Panc1 (cell line): ENCODE data around the gene ARHGEF3. TPM values are rescaled to one million over a fixed set of nuclear protein-coding genes. Genes with fewer than 3 reads are reported as not detected.

Experiments
- ATAC-seq: fragments of 200-7000 bp; cut with Tn5 transposase; 2 replicates; pipeline ENCODE4 v1.9.1; 2020; ENCODE audit warnings: mild to moderate bottlenecking, moderate library complexity
- BruUV-seq: library from RNA; stranded (reverse); fragments of 400-500 nt; replicated peaks from 2 replicates; lab custom pipeline; 2021; lab: Mats Ljungman, UMichigan
- CTCF ChIA-PET: fragments of 300-600 bp; sonication (Branson Sonifier 250); formaldehyde crosslinking; loops from one replicate; lab custom pipeline; 2022; ENCODE audit warnings: antibody characterized with exemption; lab: Charles Lee
- POLR2A ChIA-PET: fragments of 300-600 bp; sonication (Branson Sonifier 250); formaldehyde crosslinking; loops from one replicate; lab custom pipeline; 2022; ENCODE audit warnings: antibody characterized with exemption; lab: Charles Lee
- DNase-seq: peaks from one replicate; pipeline ENCODE4 v3.0.0-alpha.2; 2010; ENCODE audit warnings: low read depth, low spot score
- H3K27ac ChIP-seq: 2 replicates; pipeline ENCODE4 v1.5.1; 2011; ENCODE audit warnings: mild to moderate bottlenecking, low read length, inconsistent platforms
- H3K27me3 ChIP-seq: fragments of 200-500 bp; sonication (Bioruptor generic); 2 replicates; pipeline ENCODE4 v1.6.0; 2014; ENCODE audit warnings: low read length, inconsistent platforms; ENCODE audit not compliant: control insufficient read depth, insufficient read depth
- H3K36me3 ChIP-seq: fragments of 200-500 bp; sonication (Bioruptor generic); 2 replicates; pipeline ENCODE4 v1.5.1; 2014; ENCODE audit warnings: inconsistent platforms, mild to moderate bottlenecking, low read length, moderate library complexity; ENCODE audit not compliant: control insufficient read depth, insufficient read depth
- H3K4me1 ChIP-seq: 2 replicates; pipeline ENCODE4 v1.5.1; 2011; ENCODE audit warnings: inconsistent platforms, mild to moderate bottlenecking, low read length, moderate library complexity; ENCODE audit not compliant: control insufficient read depth, insufficient read depth
- H3K4me3 ChIP-seq, 2 experiments: 2 replicates each; pipeline ENCODE4 v1.5.1; 2011 to 2012; ENCODE audit warnings: low read depth in 2 of 2, low read length in 2 of 2, mild to moderate bottlenecking in 2 of 2, inconsistent platforms in 1 of 2, moderate library complexity in 1 of 2
- H3K9me3 ChIP-seq: fragments of 200-500 bp; sonication (Bioruptor generic); 2 replicates; pipeline ENCODE4 v1.5.1; 2014; ENCODE audit warnings: low read depth, mild to moderate bottlenecking, inconsistent platforms, low read length, moderate library complexity; ENCODE audit not compliant: control insufficient read depth, insufficient read depth
- POLR2AphosphoS5 ChIP-seq: IDR thresholded peaks from 2 replicates; pipeline ENCODE4 v1.6.1; 2012; ENCODE audit warnings: mild to moderate bottlenecking, low read depth, low read length, moderate library complexity
- SIN3A ChIP-seq: IDR thresholded peaks from 2 replicates; pipeline ENCODE4 v1.6.1; 2012; ENCODE audit warnings: low read depth, mild to moderate bottlenecking, low read length, moderate library complexity, borderline replicate concordance; ENCODE audit not compliant: insufficient read depth
- TCF7L2 ChIP-seq: IDR thresholded peaks from 2 replicates; pipeline ENCODE4 v1.6.1; 2011; ENCODE audit warnings: mild to moderate bottlenecking, low read depth, low read length, inconsistent platforms
- in situ Hi-C: cut with HindIII; loops from 2 replicates; pipeline ENCODE4 v1.10.0; 2016; ENCODE audit warnings: low sequenced_read_pairs, low pct_unique_long_range_greater_than_20kb
- intact Hi-C: fragments of 100-400 bp; cut with micrococcal nuclease; formaldehyde crosslinking; loops from one replicate; pipeline ENCODE4 v1.10.0; 2022; ENCODE audit not compliant: unreplicated experiment
- total RNA-seq: library from RNA; stranded (reverse); gene quantifications from one replicate; pipeline ENCODE4 v1.2.1, GENCODE V29; 2021; ENCODE audit not compliant: unreplicated experiment
- TF ChIP-seq, protein P1 (sequence below), 2 experiments: IDR thresholded peaks; 2 replicates each; pipeline ENCODE4 v1.6.1; 2011 to 2012; ENCODE audit warnings: low read depth in 2 of 2, control low read depth in 1 of 2, low read length in 1 of 2, mild to moderate bottlenecking in 1 of 2, moderate library complexity in 1 of 2; ENCODE audit not compliant: insufficient read depth in 1 of 2
- TF ChIP-seq, protein P2 (sequence below): fragments of 450-650 bp; IDR thresholded peaks from 2 replicates; pipeline ENCODE4 v1.5.1; 2017; ENCODE audit warnings: mild to moderate bottlenecking

ARHGEF3 gene
- total RNA-seq, 1 experiment from 2014 or later: 19.8 TPM

DNA sequence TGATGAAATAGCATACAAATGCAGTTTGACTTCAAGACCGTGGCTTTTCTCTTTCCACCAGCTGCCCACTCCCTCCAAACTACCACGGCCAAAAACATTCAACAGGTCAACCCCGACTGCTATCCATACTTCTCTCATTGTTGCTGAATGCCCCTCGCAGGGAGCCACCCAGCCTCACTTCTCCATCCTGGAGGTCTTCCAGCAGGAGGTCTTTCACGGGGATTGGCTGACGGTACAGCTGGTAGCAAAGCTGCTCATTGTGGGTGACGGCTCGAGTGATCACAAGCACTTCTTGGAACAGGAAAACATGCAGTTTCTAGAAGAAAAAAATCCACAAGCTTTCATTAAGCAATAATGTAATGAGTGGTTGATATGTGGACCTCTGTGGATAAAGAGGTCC, 69.6 kb downstream of the ARHGEF3 start:
- in situ Hi-C loops: no loop called here
- ATAC-seq: no peak

DNA sequence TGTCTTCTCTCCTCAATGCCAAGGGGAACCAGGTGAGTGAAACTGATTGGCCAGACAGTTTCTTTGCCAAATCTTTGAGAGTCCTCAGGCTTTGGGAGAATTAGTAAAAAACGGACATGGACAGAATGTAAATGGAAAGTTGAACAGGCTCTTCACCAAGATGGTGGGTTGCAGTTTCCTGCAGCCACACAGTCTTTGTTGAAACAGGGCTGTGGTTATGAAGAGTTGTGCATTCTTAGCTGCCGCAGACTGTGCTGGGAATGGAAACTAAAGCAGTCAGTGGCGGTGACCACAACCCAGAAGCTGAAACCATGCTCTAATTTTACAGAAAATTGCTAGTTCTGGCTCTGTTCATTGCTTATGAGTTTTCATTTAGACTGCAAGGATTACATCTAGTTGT, 76.6 kb downstream of the ARHGEF3 start:
- TF ChIP-seq, protein P1, sequence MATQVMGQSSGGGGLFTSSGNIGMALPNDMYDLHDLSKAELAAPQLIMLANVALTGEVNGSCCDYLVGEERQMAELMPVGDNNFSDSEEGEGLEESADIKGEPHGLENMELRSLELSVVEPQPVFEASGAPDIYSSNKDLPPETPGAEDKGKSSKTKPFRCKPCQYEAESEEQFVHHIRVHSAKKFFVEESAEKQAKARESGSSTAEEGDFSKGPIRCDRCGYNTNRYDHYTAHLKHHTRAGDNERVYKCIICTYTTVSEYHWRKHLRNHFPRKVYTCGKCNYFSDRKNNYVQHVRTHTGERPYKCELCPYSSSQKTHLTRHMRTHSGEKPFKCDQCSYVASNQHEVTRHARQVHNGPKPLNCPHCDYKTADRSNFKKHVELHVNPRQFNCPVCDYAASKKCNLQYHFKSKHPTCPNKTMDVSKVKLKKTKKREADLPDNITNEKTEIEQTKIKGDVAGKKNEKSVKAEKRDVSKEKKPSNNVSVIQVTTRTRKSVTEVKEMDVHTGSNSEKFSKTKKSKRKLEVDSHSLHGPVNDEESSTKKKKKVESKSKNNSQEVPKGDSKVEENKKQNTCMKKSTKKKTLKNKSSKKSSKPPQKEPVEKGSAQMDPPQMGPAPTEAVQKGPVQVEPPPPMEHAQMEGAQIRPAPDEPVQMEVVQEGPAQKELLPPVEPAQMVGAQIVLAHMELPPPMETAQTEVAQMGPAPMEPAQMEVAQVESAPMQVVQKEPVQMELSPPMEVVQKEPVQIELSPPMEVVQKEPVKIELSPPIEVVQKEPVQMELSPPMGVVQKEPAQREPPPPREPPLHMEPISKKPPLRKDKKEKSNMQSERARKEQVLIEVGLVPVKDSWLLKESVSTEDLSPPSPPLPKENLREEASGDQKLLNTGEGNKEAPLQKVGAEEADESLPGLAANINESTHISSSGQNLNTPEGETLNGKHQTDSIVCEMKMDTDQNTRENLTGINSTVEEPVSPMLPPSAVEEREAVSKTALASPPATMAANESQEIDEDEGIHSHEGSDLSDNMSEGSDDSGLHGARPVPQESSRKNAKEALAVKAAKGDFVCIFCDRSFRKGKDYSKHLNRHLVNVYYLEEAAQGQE (IDR thresholded peaks at IDR 0.05; ENCODE audit: insufficient read depth in 1 of 2, low read depth in 2 of 2, low read length in 1 of 2): no peak
- TF ChIP-seq TCF7L2 (no peak), SIN3A (no peak), POLR2AphosphoS5 (no peak)
- TF ChIP-seq, protein P2, sequence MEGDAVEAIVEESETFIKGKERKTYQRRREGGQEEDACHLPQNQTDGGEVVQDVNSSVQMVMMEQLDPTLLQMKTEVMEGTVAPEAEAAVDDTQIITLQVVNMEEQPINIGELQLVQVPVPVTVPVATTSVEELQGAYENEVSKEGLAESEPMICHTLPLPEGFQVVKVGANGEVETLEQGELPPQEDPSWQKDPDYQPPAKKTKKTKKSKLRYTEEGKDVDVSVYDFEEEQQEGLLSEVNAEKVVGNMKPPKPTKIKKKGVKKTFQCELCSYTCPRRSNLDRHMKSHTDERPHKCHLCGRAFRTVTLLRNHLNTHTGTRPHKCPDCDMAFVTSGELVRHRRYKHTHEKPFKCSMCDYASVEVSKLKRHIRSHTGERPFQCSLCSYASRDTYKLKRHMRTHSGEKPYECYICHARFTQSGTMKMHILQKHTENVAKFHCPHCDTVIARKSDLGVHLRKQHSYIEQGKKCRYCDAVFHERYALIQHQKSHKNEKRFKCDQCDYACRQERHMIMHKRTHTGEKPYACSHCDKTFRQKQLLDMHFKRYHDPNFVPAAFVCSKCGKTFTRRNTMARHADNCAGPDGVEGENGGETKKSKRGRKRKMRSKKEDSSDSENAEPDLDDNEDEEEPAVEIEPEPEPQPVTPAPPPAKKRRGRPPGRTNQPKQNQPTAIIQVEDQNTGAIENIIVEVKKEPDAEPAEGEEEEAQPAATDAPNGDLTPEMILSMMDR: no peak
- ChIA-PET POLR2A (no interaction called here), CTCF (no interaction called here)
- H3K4me1 ChIP-seq: no peaks in the 10 kb centered on the region
- H3K36me3 ChIP-seq: no peaks in the 10 kb centered on the region
- no peak for DNase-seq
- BruUV-seq: no TSS peak
- H3K27me3 ChIP-seq: no peaks in the 10 kb centered on the region
- intact Hi-C loops: no loop called here
- no peaks in the 10 kb centered on the region for H3K9me3 ChIP-seq
- no peak for ATAC-seq
- no peak overlapping the region for H3K4me3 ChIP-seq
- H3K27ac ChIP-seq: no peak overlapping the region
- in situ Hi-C loops: no loop called here

More for the DNA sequence above, 69.6 kb downstream of the ARHGEF3 start:
- DNase-seq: no peak
- BruUV-seq: no TSS peak
- ChIA-PET POLR2A (no interaction called here), CTCF (no interaction called here)
- Histone ChIP-seq H3K4me3 (no peak overlapping the region), H3K27me3 (no peaks in the 10 kb centered on the region), H3K36me3 (no peaks in the 10 kb centered on the region), H3K9me3 (no peaks in the 10 kb centered on the region), H3K27ac (no peak overlapping the region), H3K4me1 (no peaks in the 10 kb centered on the region)
- intact Hi-C loops: no loop called here
- no peak for TF ChIP-seq TCF7L2
- TF ChIP-seq, protein P1 (IDR thresholded peaks at IDR 0.05; ENCODE audit: insufficient read depth in 1 of 2, low read depth in 2 of 2, low read length in 1 of 2): no peak
- TF ChIP-seq, protein P2: no peak
- no peak for TF ChIP-seq SIN3A
